NCI-H460 (cell line): ENCODE results near the gene TTC31. TPM values are rescaled to one million over a fixed set of nuclear protein-coding genes. Genes with fewer than 3 reads are reported as not detected.
"Not testable (repeated sequence)": the region's sequence is repeated elsewhere in the genome, so short reads cannot be mapped to it uniquely, and the experiment has no call there.

Source experiments
- DNase-seq: peaks from one replicate; pipeline ENCODE4 v3.0.0-alpha.2; 2016; ENCODE audit warnings: low read depth; ENCODE audit errors: extremely low read depth
- polyA plus RNA-seq: library from polyadenylated mRNA; depleted of rRNA; stranded (reverse); fragments of >200 nt; gene quantifications from 2 replicates; pipeline ENCODE4 v1.2.3, GENCODE V29; 2014; cell fraction: nucleus; rRNA removed
- total RNA-seq: library from RNA; depleted of rRNA; stranded (reverse); fragments of >200 nt; shearing (Covaris generic); gene quantifications from 2 replicates; pipeline ENCODE4 v1.2.3, GENCODE V29; 2014; rRNA removed

TTC31 gene
- 20.4 and 23.8 TPM in 2 replicates for total RNA-seq
- polyA plus RNA-seq: 107 and 117 TPM in 2 replicates

DNA sequence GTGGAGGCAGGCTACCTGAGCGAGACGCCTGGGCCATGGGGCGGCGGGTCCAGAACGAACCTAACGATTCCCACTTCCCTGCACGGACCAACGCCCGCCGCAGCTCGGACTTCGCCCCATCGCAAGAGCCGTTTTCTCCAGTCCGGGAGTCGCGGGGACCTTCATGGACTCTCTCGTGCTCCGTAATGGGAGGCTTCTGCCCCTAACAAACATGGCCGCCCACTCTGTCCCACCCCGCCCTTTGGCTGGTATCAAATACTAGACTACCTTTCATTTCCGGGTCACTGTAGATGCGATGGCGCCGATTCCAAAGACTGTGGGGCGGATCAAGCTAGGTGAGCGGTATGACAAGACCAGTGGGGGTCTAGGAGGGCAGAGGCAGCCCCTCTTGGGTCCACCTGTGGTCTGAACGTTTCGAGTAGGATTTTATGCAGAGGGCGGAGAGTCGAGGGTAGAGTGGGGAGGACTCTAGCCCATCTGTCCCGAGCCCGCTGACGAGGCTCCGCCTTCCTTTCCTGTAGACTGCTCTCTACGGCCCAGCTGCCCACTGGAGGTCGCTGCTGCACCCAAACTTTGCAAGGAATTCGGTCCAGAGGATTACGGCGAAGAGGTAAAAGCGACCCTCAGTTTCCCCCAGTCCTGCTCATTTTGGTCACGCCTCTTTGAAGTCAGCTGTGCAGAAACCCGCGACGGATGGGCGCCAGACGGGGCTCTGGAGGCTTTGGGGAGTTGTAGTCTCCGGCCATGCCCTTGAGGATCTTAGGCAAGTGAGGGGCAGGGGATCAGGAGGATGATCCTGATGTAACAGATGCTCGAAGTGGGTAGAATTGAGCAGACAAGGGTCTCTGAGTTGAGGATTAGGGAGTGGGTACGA lies at the start of gene TTC31, which contains the start of gene CCDC142:
TSS of gene TTC31 (plus strand) at position 281 of the 874 bp plus-strand sequence. CDS start at position 296, 15 bp downstream.
TSS of gene CCDC142 (minus strand) at position 198 of the 874 bp plus-strand sequence. CDS start at position 37, 161 bp downstream.
- peak; percentile 94 for DNase-seq

DNA sequence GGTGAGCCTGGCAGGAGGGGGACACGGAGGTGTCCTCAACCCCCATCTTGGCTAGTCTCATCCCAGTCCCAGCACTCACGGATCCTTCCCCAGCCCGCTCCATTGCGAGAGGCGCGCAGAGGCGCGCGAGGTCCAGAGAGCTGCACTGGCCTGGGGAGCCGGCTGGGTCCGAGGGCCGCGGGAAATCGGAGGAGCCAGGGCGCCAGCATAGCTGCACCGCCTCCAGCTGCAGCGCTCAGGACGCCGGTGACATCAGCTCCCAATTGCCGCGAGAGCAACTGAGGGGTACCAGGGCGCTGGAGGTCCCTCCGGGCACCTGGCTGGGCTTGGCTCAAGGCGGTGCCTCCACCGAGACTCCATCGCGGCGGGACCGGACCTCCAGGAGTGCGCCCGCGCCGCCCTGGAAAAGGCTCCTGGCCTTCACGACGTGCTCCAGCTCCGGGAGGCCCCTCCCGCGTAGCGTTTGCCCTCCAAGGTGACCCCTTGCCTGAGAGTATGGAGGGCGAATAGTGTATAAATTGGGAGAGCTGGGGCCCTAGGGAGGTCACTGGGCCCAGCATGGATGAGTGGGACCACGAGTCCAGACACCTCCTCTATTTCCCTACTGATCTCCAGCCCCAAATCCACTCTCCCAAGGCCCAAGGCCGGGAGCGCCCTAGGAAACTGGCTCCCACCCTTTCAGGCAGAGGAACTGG lies 46.6 kb upstream of the TTC31 start:
- no peak for DNase-seq

DNA sequence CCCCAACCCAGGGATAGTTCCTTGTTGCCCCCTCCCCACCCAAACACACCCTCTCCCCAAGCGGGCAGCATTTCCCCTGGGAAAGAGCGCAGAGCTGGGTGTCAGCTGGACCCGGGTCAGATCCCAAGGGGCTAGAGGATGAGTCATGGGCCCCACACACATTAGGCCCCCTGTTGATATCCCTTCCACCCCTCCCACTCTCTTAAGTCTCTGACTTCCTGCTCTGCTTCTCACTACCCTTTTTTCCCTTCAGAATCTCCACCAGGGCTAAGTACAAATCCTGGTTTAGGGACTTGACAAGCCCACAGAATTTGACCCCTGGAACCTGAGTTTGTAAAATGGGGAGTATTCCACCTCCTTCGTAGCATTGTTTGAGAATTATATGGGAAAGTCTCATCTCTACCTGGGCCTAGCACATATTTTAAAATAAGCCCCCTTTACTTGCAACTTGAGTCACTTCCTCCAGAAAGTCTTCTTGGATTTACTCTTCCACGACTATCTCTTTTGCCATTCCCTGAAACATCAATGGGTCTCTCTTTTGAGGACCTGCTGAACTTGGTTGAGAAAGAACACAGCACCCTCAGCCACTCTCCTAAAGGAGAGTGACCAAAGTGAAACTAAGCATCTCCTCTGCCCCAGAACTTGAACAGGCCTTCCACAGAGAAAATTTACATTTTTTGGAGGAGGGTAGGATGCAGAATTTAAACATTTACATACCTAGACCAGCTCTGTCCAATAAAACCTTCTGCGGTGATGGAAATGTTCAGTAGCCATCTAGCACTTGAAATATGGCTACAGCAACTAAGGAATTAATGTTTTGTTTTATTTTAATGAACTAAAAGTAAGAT lies 45.8 kb upstream of the TTC31 start:
- no peak for DNase-seq

DNA sequence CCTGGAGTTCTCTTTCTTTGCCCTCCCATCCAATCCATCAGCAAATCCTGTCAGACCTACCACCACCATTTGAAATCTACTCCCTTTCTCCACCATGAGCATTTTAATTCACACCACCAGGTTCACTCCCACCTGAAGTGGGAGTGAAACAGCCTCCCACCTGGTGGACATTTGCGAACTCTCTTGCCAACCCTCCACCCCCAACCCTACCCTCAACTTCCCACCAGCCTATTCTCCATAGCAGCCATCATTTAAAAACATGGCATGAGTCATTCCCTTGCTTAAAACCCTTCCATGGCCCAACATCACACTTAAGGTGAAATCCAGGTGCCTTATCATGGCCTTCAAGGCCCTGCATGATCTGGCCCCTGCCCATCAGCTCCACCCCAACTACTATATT lies 44.6 kb upstream of the TTC31 start:
- DNase-seq: no peak

DNA sequence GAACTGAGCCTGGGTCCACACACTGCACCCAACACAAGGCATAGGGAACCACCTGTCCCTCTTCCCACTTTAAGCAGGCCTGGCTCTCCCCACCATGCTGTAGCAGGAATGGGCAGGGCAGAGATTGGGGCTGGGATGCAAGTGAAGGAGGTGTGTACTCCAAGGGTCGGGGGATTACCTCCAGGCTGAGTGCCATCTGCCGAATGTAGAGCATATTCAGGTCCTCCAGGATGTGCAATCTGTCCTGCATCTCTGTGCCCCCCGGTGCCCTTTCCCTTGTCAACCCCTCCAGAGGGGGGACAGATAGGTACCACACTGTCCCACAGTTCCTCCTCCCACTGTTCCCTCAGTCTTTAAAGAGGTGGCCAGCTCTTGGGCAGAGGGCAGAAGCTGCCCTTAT lies 43.5 kb upstream of the TTC31 start:
- DNase-seq: no peak

DNA sequence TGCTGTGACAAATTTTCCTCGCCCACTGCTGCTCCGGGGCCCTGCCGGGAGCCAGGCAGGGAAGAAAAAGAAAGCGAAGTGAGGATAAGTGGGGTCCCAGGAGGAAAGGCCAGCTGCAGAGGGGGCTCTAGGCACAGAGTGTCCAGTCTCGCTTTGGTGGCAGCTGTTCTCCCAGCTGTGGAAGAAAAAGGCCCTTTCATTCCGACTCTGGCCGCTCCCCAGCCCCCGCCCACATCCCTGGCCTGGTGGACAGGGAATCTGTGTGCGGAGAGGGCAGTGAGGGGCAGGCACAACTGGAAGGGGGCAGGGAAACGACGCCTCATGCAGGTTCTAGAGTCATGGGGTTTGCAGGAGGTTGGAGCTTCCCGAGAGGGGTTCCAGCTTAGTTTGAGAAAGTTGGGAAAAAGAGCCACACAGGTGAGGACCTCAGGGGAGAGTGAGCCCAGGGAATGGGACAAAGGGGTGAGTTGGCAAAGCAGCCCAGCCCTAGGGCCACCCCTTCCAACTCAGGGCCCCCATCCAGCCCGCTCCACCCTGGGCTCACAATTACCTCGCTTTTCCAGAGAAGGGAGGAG lies 43.0 kb upstream of the TTC31 start:
- DNase-seq: no peak

DNA sequence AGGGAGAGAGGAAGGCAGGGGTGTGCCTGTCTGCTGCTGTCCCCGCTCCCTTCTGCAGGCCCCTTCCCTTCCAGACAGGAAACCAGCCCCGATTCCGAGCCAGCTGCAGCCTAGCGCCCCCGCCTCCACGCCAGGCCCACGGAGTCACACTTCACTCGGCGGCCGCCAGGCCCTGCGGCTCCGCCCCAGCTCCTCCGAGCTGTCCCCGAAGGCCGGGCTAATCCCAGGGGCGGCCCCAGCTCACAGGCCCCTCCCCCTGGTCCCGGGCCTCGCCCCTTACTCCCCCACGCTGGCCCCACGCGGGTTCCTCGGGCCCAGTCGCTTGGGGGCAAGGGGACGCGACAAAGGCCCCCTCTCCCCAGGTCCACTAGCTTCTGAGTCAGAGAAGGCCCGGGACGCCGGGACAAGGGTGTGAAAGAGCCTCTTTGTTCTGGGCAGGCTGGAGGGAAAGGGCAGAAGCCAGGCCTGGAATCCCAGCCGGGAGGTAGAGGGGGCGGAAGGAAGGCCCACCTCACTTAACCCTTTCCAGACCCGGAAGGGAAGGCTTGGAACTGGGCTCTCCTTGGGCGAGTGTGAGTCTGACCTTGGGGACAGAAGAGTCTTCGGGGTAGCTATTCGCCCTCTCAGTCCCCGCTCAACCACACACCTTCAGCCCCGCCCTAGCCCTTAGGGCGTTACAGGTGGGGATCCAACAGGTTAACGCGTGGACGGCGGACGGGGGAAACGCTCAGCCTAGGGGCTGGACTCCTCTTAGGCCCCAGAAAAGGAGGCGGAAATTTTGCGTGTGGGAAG lies 42.3 kb upstream of the TTC31 start:
- DNase-seq: peak; percentile 67

DNA sequence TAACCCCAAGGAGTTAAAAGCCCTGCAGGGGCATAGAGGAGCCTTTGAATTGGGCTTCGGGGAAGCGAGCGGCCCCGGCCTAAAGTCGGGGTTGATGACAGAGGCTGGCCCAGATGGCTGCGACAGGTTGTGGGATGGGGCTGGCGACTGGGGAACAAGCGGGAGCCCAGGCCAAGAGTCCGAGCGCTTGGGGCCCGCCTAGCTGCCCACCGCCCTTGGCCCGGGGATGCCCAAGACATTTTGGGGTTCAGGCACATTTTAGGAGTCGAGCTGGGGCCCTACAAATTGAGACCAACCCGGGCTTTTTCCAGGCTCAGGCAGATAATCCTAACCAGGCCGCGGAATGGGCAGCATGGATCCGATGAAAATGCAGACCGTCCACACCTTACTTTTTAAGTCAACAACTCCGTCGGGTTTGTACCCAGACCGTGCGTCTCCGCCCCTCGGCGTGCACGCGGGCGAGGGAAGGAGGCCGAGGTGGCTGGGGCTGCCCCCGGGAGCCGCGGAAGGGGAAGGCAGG lies 41.7 kb upstream of the TTC31 start:
- no peak for DNase-seq

DNA sequence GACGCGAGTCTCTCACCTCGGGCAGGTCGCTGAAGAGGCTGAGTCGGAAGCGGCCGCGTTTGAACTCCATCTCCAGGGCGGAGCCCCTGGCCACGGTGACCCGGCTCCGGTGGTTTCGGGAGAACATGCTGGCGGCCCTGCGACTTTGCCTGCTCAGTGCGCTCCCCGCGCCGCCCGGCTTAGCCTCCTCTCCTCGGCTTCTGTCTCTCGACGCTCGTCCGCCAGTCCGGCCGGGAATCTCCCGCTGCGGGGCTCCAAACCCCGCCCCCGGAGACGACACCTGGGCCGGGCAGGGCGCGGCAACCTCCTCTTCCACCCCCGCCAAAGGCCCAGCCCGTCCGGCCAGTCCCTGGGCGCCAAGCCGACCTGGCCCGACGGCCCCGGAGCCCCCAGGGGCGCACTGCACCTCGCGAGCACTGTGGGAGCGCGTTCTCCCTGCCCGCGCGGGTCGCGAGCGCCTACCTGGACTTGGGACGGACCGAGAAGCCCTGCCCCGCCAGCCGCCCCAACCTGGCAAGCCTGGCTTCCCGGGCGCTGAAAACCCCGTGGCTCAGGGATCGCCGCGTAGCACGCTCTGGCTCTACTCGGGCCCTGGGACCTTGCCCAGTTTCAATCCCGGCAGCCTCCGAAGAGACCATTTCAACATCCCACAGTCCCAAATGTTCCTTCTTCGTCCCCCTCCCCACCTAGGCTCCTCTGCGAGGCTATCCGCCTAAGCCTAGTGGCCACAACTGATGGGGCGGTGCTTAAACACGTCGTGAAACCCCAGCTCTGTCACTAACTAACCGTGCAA lies 41.0 kb upstream of the TTC31 start, which contains the start of gene RTKN:
TSS of gene RTKN (minus strand) at position 248 of the 793 bp plus-strand sequence. CDS start at position 127, 121 bp downstream.
- no peak for DNase-seq

DNA sequence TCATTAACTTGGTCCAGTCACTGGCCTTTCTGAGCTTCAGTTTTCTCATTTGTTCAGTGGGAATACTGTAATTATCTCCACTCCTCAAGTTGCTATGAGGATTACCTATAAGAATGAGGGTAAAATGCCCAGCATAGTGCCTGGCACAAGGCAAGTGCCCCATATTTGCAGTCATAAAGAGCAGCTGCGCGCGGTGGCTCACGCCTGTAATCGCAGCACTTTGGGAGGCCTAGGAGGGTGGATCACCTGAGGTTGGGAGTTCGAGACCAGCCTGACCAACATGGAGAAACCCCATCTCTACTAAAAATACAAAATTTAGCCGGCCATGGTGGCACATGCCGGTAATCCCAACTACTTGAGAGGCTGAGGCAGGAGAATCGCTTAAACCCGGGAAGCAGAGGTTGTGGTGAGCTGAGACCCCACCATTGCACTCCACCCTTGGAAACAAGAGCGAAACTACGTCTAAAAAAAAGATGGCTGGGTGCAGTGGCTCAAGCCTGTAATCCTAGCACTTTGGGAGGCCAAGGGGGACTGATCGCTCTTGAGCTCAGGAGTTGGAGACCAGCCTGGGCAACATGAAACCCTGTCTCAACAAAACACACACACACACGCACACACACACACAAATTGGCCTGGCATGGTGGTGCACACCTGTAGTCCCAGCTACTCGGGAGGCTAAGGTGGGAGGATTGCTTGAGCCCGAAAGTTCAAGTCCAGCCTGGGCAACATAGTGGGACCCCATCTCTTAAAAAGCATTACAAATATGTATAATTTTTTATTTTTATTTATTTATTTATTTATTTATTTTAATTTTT lies 40.2 kb upstream of the TTC31 start:
- DNase-seq: not testable (repeated sequence)

DNA sequence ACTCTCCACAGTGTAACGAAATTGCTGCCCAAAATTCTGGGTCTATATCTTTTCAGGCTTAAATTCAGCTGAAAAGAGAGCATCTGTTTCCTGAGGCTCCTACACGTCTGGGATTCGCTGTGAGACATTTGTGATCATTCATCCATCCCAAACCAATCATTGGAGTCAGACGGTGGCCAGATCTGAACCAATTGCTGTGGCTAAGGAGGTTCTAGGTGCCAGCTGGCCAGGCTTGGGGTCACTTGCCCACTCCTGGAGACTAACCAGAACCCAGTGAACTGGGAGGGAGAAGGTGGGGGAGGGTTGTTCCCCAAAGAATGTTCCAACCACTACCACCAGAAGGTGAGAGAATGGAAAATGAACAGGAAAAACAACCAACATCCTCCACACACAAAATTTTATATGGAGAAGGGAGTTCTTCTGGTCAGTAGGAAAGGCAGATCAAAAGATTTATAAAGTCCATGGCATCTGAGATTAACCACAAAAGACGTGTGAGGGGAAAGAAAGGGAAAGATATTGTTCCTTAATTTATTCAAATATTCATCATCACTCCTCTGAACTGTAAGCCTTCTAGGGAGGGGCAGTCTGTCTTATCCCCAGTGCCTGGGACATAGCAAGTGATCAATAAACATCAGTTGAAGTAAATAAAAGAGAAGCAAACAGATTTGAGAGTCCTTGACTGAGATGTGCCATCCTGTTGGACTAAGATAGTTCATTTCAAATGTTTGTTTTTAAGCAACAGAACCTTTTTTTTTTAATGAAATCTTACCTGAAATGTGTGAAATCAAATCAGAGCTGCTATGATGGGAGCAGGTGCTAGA lies 38.2 kb upstream of the TTC31 start:
- no peak for DNase-seq

DNA sequence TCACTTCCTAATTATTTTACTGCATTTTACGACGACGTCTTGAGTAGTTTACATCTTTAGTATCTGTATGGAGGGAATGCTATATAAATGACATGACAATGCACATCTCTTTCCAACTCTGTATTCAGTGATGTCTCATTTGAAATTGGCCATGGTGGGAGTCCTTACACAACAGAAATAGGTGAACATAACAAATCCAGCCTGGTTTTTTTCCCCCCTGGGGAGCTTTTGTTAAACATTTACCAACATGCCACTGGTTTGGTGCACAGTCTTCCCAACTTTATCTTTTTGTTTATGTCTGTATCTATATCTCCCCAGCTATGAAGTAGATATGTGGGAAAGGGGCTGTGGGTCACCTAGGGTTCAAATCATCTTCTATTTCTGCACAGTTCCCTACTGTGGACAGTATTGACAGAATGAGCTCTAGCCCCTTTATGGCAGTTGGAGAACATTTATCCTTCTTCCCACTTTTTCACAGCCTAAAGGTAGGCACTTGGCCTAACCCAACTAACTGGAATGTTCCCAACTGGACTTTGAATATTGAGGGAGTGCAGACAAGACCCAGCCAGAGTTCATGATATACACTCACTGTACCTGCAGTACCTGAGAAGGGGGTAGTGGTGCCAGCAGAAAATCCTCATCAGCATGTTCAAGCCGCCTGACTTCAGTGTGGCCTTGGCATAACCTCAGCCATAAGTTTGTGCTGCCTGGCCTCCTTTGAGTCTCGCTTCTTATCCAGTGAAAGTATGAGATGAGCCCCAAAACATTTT lies 35.5 kb upstream of the TTC31 start:
- DNase-seq: no peak

DNA sequence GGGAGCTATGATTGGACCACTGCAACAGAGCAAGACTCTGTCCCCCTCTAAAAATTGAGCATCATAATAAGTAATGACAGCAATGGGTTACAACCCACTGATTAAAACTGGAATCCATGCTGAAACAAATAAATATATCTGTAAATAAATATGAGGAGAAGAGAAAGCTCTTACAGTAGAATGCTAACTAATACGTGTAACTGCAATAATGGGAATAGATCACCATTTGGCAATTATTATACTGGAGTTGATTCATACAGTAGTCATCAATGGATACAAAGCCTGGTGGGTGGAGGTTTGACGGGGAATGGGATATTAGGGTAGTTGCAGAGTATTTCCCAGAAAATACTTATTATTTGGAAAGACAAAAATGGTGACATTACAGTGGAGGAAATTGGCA lies 34.1 kb upstream of the TTC31 start:
- DNase-seq: no peak

DNA sequence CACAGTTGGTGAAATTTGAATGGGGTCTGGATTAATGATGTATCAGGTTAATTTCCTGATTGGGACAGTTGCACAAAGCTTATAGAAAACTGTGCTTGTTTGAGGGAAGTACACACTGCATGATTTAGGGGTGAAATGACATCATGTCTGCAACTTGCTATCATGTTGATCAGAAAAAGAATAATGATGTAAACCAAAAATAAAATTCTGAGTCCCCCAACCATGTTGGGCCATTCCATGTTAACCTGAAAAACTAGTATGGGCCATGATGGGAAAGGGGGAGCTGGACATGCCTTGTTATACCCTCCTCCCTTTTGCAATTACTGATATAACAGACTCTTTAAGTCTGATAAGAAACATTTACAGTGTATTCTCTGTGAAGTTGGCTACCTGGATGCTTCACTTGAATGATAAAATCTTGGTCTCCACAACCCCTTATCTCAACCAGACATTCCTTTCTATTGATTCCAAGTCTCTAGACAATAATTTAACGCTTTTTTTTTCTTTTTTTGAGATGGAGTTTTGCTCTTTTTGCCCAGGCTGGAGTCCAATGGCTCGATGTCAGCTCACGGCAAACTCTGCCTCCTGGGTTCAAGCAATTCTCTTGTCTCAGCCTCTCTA lies 32.2 kb upstream of the TTC31 start:
- no peak for DNase-seq
